Sigmoid colon (tissue), 7 donors: ENCODE results near the gene AP1S3. TPM values are rescaled to one million over a fixed set of nuclear protein-coding genes. Genes with fewer than 3 reads are reported as not detected.
"Not testable (repeated sequence)": the region's sequence is repeated elsewhere in the genome, so short reads cannot be mapped to it uniquely, and the experiment has no call there.

Experiments used
- DNase-seq: peaks from one replicate; pipeline ENCODE4 v3.0.0-alpha.2; 2019
- H3K27ac ChIP-seq, 4 donors: fragments of 200-600 bp; sonication (generic); one replicate each; pipeline ENCODE4 v1.5.1; 2016 to 2019; ENCODE audit warnings: mild to moderate bottlenecking in 1 of 4
- H3K27me3 ChIP-seq, 3 donors: fragments of 200-600 bp; sonication (generic); one replicate each; pipeline ENCODE4 v1.5.1; 2019; ENCODE audit warnings: mild to moderate bottlenecking in 1 of 3
- H3K36me3 ChIP-seq, 4 donors: fragments of 200-600 bp; sonication (generic); one replicate each; pipeline ENCODE4 v1.5.1; 2016 to 2019
- H3K4me1 ChIP-seq, 4 donors: fragments of 200-600 bp; sonication (generic); one replicate each; pipeline ENCODE4 v1.5.1; 2017 to 2019
- H3K4me3 ChIP-seq, 4 donors: fragments of 200-600 bp; sonication (generic); one replicate each; pipeline ENCODE4 v1.5.1; 2017 to 2019; ENCODE audit warnings: mild to moderate bottlenecking in 2 of 4, moderate library complexity in 1 of 4
- H3K9me3 ChIP-seq, 4 donors: fragments of 200-600 bp in 3 of 4; sonication (generic) in 3 of 4; one replicate each; pipeline versions ENCODE4 v1.5.1 to v1.6.1; 2013 to 2019
- EP300 ChIP-seq, 4 donors: sonication (generic); formaldehyde crosslinking; IDR thresholded peaks; one replicate each; pipeline ENCODE4 v1.6.1; 2017; ENCODE audit warnings: antibody characterized with exemption in 4 of 4
- POLR2A ChIP-seq, 2 donors: fragments of 450-650 bp; IDR thresholded peaks; one replicate each; pipeline ENCODE4 v1.6.1; 2016; ENCODE audit warnings: antibody characterized with exemption in 2 of 2, mild to moderate bottlenecking in 2 of 2, moderate library complexity in 2 of 2
- POLR2AphosphoS5 ChIP-seq, 4 donors: sonication (generic); formaldehyde crosslinking; IDR thresholded peaks; one replicate each; pipeline ENCODE4 v1.6.1; 2017; ENCODE audit warnings: antibody characterized with exemption in 4 of 4
- WGBS, 2 donors: extraction: QIAGEN DNeasy Blood & Tissue Kit; methylation state at CpG; one replicate each; pipeline ENCODE4 v1.1.7; 2013; 5-methylcytosine and 5-hydroxymethylcytosine counted together
- intact Hi-C: fragments of 100-400 bp; cut with DNase I; formaldehyde crosslinking; loops from one replicate; pipeline ENCODE4 v1.15.1; 2023
- polyA plus RNA-seq, 3 donors: library from polyadenylated mRNA; stranded (reverse); fragments of 200-250 nt; gene quantifications; one replicate each; pipeline ENCODE4 v1.2.3, GENCODE V29; 2013
- total RNA-seq, 4 donors: library from RNA; depleted of rRNA; stranded (reverse); fragments of >200 nt; gene quantifications; one replicate each; pipeline ENCODE4 v1.1.0, GENCODE V29; 2016
- TF ChIP-seq, protein P1 (sequence below), 4 experiments: fragments of 450-650 bp in 3 of 4; fragments of 200-600 bp in 1 of 4; IDR thresholded peaks; one replicate each; pipeline ENCODE4 v1.5.1; 2016 to 2019; ENCODE audit warnings: antibody characterized with exemption in 4 of 4, mild to moderate bottlenecking in 3 of 4, moderate library complexity in 2 of 4
- donor health status: healthy with polysubstance abuse.
- donor health status: Bipolar disorder and iron deficiency.
- donor health status: healthy.

Gene AP1S3
- total and polyA plus RNA-seq, 7 donors: 0.14 to 7.2 (median 3.0) TPM; not detected in 2

DNA sequence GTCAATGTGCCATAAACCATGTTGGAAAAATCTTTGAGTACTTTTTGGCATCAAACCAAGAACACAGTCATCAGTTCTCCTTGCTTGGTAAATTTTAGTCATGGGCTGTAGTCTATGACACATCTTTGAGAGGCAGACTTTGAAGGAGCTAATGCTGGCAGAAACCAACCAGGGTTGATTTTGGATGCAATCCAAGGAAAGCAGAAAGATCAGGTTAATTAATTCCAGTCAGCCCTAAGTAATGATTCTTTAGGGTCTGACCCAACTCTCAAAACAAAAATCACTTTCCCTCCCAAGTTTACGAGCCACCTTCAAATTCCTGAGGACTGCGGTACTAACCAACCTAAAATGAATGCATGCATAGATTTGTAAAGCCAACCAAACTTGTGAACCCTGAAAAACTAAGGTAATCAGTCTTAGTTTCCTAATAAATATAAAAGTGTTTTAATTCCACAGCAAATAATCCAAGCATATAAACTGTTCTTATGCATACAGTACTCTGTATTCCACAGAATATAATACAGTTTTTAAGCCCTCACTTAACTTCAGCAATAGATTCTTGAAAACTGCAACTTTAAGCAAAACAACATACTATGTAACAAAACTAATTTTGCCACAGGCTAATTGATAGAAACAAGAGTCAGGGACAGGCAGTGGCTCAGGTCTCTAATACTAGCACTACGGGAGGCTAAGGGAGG lies 22.0 kb downstream of the AP1S3 start:
- intact Hi-C loops: no loop called here
- no peaks in the 10 kb centered on the region for H3K27me3 ChIP-seq
- H3K4me3 ChIP-seq: no peak overlapping the region
- H3K4me1 ChIP-seq: peaks cover 0 to 5% (median 0%) of the 10 kb centered on the region in 4 donors
- TF ChIP-seq, protein P1, sequence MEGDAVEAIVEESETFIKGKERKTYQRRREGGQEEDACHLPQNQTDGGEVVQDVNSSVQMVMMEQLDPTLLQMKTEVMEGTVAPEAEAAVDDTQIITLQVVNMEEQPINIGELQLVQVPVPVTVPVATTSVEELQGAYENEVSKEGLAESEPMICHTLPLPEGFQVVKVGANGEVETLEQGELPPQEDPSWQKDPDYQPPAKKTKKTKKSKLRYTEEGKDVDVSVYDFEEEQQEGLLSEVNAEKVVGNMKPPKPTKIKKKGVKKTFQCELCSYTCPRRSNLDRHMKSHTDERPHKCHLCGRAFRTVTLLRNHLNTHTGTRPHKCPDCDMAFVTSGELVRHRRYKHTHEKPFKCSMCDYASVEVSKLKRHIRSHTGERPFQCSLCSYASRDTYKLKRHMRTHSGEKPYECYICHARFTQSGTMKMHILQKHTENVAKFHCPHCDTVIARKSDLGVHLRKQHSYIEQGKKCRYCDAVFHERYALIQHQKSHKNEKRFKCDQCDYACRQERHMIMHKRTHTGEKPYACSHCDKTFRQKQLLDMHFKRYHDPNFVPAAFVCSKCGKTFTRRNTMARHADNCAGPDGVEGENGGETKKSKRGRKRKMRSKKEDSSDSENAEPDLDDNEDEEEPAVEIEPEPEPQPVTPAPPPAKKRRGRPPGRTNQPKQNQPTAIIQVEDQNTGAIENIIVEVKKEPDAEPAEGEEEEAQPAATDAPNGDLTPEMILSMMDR (IDR thresholded peaks at IDR 0.05): no peak
- TF ChIP-seq POLR2AphosphoS5 (IDR thresholded peaks at IDR 0.05) (no peak), EP300 (IDR thresholded peaks at IDR 0.05) (no peak), POLR2A (IDR thresholded peaks at IDR 0.05) (no peak)
- no peak for DNase-seq
- no peaks in the 10 kb centered on the region for H3K9me3 ChIP-seq
- 87 to 88% methylated on average over 3 of the region's 3 CpGs for WGBS, 2 donors
- H3K36me3 ChIP-seq: no peaks in the 10 kb centered on the region
- H3K27ac ChIP-seq: no peak overlapping the region

DNA sequence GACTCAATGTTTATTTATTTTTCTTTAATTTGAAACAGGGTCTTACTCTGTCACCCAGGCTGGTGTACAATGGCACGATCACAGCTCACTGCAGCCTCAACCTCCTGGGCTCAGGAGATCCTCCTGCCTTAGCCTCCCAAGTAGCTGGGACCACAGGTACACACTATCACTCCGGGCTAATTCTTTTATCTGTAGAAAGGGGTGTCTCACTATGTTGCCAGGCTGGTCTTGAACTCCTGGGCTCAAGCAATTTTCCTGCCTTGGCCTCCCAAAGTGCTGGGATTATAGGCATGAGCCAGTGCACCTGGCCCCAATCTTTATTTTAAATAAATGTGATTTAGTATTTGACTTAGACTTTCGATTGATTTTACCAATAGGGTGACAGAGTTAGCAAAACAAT lies 22.6 kb downstream of the AP1S3 start:
- whole genome bisulfite sequencing, 2 donors: 88 to 89% methylated on average over 3 of the region's 3 CpGs
- intact Hi-C loops, H3K36me3 ChIP-seq, H3K4me3 ChIP-seq, H3K9me3 ChIP-seq, H3K4me1 ChIP-seq, DNase-seq, H3K27ac ChIP-seq, H3K27me3 ChIP-seq: not testable (repeated sequence)

DNA sequence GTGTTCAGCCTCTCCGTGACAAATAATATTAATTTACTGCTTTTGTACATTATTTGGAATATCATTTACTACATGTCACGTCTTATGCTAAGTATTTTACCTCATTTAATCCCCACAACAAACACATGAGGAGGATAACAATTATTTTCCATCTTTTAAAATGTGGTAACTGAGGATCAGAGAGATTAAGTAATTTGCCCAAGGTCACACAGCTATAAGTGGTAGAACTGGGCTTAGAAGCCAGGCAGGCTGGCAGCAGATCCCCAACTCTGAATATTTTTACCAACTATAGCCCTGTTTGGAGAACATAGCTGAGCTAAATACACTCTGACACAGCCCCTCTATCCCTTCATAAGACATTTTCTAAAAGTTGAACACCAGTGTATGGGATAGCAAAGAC lies 24.1 kb downstream of the AP1S3 start:
- peaks cover 0 to 5% (median 0%) of the 10 kb centered on the region in 4 donors for H3K4me1 ChIP-seq

DNA sequence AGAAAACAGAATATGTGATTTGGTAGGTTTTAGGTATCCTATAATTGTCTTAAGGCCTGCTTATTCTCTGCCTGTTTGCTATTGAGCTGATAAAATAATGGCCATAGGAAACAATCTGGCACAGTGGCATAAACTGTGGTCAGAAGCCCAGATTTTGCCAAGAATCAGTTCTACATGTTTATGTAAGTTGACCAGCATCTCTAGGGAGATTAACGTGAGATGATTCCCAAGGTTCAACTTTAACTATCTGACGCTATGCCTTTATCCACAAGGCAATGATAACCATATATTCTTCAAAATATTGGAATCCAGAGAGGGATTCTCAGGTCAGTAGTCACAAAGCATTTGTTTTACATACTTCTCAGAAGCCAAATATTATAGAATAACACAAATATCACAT lies 25.6 kb downstream of the AP1S3 start:
- H3K27ac ChIP-seq: no peak overlapping the region
- intact Hi-C loops: no loop called here
- no peaks in the 10 kb centered on the region for H3K9me3 ChIP-seq
- no peaks in the 10 kb centered on the region for H3K27me3 ChIP-seq
- peaks cover 0 to 5% (median 0%) of the 10 kb centered on the region in 4 donors for H3K4me1 ChIP-seq
- H3K4me3 ChIP-seq: no peak overlapping the region
- TF ChIP-seq EP300 (IDR thresholded peaks at IDR 0.05) (no peak), POLR2A (IDR thresholded peaks at IDR 0.05) (no peak), POLR2AphosphoS5 (IDR thresholded peaks at IDR 0.05) (no peak)
- TF ChIP-seq, protein P1 (IDR thresholded peaks at IDR 0.05): no peak
- no peaks in the 10 kb centered on the region for H3K36me3 ChIP-seq
- 86 to 88% methylated on average over 2 of the region's 2 CpGs for WGBS, 2 donors
- DNase-seq: no peak

More for the DNA sequence above, 24.1 kb downstream of the AP1S3 start:
- H3K9me3 ChIP-seq: no peaks in the 10 kb centered on the region
- WGBS, 2 donors: 96% methylated on average over 2 of the region's 2 CpGs
- no peaks in the 10 kb centered on the region for H3K27me3 ChIP-seq
- no peak overlapping the region for H3K27ac ChIP-seq
- TF ChIP-seq, protein P1 (IDR thresholded peaks at IDR 0.05): no peak
- TF ChIP-seq POLR2AphosphoS5 (IDR thresholded peaks at IDR 0.05) (no peak), EP300 (IDR thresholded peaks at IDR 0.05) (no peak), POLR2A (IDR thresholded peaks at IDR 0.05) (no peak)
- intact Hi-C loops: no loop called here
- no peak for DNase-seq
- H3K4me3 ChIP-seq: no peak overlapping the region
- H3K36me3 ChIP-seq: no peaks in the 10 kb centered on the region

DNA sequence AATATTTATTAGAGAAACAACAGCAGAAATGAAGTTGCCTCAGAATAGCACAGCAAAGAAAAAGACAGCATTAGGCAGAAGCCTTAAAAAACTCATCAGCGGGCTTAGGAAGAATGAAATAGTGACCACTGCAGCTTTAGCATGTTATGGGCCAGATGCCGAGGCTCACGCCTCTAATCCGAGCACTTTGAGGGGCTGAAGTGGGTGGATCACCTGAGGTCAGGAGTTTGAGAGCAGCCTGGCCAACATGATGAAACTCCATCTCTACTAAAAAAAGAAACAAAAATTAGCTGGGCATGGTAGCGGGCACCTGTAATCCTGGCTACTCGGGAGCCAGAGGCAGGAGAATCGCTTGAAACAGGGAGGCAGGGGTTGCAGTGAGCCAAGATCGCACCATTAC lies 32.4 kb downstream of the AP1S3 start:
- Histone ChIP-seq H3K4me3 (no peak overlapping the region), H3K36me3 (no peaks in the 10 kb centered on the region), H3K9me3 (no peaks in the 10 kb centered on the region), H3K4me1 (no peaks in the 10 kb centered on the region), H3K27ac (no peak overlapping the region), H3K27me3 (no peaks in the 10 kb centered on the region)
- intact Hi-C loops: no loop called here
- no peak for TF ChIP-seq EP300 (IDR thresholded peaks at IDR 0.05)
- no peak for TF ChIP-seq POLR2A (IDR thresholded peaks at IDR 0.05)
- TF ChIP-seq, protein P1 (IDR thresholded peaks at IDR 0.05): no peak
- no peak for TF ChIP-seq POLR2AphosphoS5 (IDR thresholded peaks at IDR 0.05)
- DNase-seq: no peak
- 91 to 93% methylated on average over 8 of the region's 8 CpGs for WGBS, 2 donors
